OCI-LY7 (cell line): ENCODE data around the gene FBXO28. TPM values are rescaled to one million over a fixed set of nuclear protein-coding genes. Genes with fewer than 3 reads are reported as not detected.

ENCODE experiments used
- BruUV-seq: library from RNA; stranded (reverse); fragments of 400-500 nt; replicated peaks from 2 replicates; lab custom pipeline; 2021; lab: Mats Ljungman, UMichigan
- CTCF ChIA-PET: fragments of 300-600 bp; sonication (Branson Sonifier 250); formaldehyde crosslinking; loops from one replicate; lab custom pipeline; 2022; ENCODE audit warnings: antibody characterized with exemption; ENCODE audit not compliant: unreplicated experiment; lab: Charles Lee
- POLR2A ChIA-PET: fragments of 300-600 bp; sonication (Branson Sonifier 250); formaldehyde crosslinking; loops from one replicate; lab custom pipeline; 2022; ENCODE audit warnings: antibody characterized with exemption; lab: Charles Lee
- DNase-seq: peaks from one replicate; pipeline ENCODE4 v3.0.0-alpha.2; 2015; ENCODE audit warnings: low spot score
- H2AFZ ChIP-seq: fragments of 200-600 bp; sonication (generic), shearing (Covaris generic); 2 replicates; pipeline ENCODE4 v1.6.1; 2014; ENCODE audit warnings: mild to moderate bottlenecking, antibody characterized with exemption, low read length, moderate library complexity
- H3K27ac ChIP-seq: fragments of 200-600 bp; sonication (generic); 2 replicates; pipeline ENCODE4 v1.5.1; 2014; ENCODE audit warnings: mixed run types, low read depth, mild to moderate bottlenecking, moderate library complexity, low read length, inconsistent platforms; ENCODE audit not compliant: poor library complexity, severe bottlenecking
- H3K36me3 ChIP-seq: fragments of 200-600 bp; sonication (generic); 2 replicates; pipeline ENCODE4 v1.6.1; 2014; ENCODE audit warnings: mild to moderate bottlenecking, antibody characterized with exemption, low read length, moderate library complexity, mixed read lengths; ENCODE audit not compliant: insufficient read depth
- H3K4me1 ChIP-seq: fragments of 200-600 bp; sonication (generic); 2 replicates; pipeline ENCODE4 v1.5.1; 2014; ENCODE audit warnings: mild to moderate bottlenecking, low read length; ENCODE audit not compliant: insufficient read depth, poor library complexity, severe bottlenecking
- H3K4me2 ChIP-seq: fragments of 200-600 bp; sonication (generic); 2 replicates; pipeline ENCODE4 v1.6.1; 2014; ENCODE audit warnings: mild to moderate bottlenecking, low read length
- H3K4me3 ChIP-seq: fragments of 200-600 bp; sonication (generic); 2 replicates; pipeline ENCODE4 v1.5.1; 2014; ENCODE audit warnings: mild to moderate bottlenecking, low read depth, low read length; ENCODE audit not compliant: poor library complexity, severe bottlenecking
- H3K79me2 ChIP-seq: fragments of 200-600 bp; sonication (generic); 2 replicates; pipeline ENCODE4 v1.6.1; 2016; ENCODE audit warnings: low read depth, mild to moderate bottlenecking, low read length, moderate library complexity, mixed read lengths; ENCODE audit not compliant: insufficient read depth
- H3K9me2 ChIP-seq: fragments of 200-600 bp; sonication (generic); 2 replicates; pipeline ENCODE4 v1.6.1; 2016; ENCODE audit warnings: mild to moderate bottlenecking, low read length, mixed read lengths; ENCODE audit not compliant: insufficient read depth
- H3K9me3 ChIP-seq: fragments of 200-600 bp; sonication (generic); 2 replicates; pipeline ENCODE4 v1.6.1; 2014; ENCODE audit warnings: mild to moderate bottlenecking, mixed run types, low read length, mixed read lengths
- H4K20me1 ChIP-seq: fragments of 200-600 bp; sonication (generic); 2 replicates; pipeline ENCODE4 v1.6.1; 2014; ENCODE audit warnings: mild to moderate bottlenecking, antibody characterized with exemption, low read length, moderate library complexity, mixed read lengths; ENCODE audit not compliant: insufficient read depth
- EZH2phosphoT487 ChIP-seq: fragments of 200-600 bp; sonication (generic); IDR thresholded peaks from 2 replicates; pipeline ENCODE4 v1.6.1; 2018; ENCODE audit warnings: low read depth, borderline replicate concordance, mild to moderate bottlenecking, mixed run types, antibody characterized with exemption, low read length, moderate library complexity, mixed read lengths
- intact Hi-C: fragments of 100-400 bp; cut with micrococcal nuclease; formaldehyde crosslinking; loops from one replicate; pipeline ENCODE4 v1.10.0; 2022; ENCODE audit not compliant: unreplicated experiment
- total RNA-seq, 2 experiments: library from RNA; depleted of rRNA in 1 of 2; stranded (reverse); fragments of >200 nt in 1 of 2; shearing (Covaris generic) in 1 of 2; gene quantifications; 2 replicates each; pipeline ENCODE4 v1.2.3, GENCODE V29; 2014 to 2022
- TF ChIP-seq, protein P1 (sequence below): fragments of 200-600 bp; sonication (generic); conservative IDR thresholded peaks from 2 replicates; pipeline ENCODE4 v1.5.1; 2014; ENCODE audit warnings: mild to moderate bottlenecking, antibody characterized with exemption, low read length, moderate library complexity, mixed read lengths

The FBXO28 gene
- total RNA-seq, 2 experiments from 2014 or later: 20.1 to 23.3 TPM

DNA sequence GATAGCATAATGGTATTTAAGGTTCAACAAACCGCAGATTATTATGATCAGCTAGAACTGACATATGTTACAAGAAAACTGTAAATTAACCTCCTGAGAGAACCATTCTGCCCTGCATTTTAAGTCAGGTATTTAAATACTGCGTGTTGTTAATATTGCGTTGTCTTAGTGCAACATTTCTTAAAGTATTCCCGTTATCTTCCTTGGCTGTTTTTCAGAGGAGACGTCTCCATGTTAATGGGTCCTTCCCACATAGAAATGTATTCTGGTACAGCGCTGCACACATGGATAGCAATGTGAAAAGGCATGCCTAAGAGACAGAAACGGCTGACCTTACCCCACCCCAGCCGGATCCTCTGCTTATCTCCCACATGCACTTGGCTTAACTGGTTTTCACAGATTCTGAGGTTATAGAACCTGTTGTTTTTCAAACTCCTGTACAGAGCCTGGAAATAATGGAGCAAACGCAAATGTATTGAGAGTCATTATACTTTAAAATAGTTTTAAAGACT lies 46.3 kb downstream of the FBXO28 start:
- Histone ChIP-seq H3K36me3 (peaks cover 61% of the 10 kb centered on the region), H2AFZ (no peak overlapping the region), H3K4me1 (no peaks in the 10 kb centered on the region), H3K27ac (no peak overlapping the region), H3K79me2 (no peaks in the 10 kb centered on the region), H3K9me2 (no peaks in the 10 kb centered on the region), H3K9me3 (no peaks in the 10 kb centered on the region), H4K20me1 (no peaks in the 10 kb centered on the region), H3K4me3 (no peak overlapping the region), H3K4me2 (no peak overlapping the region)
- DNase-seq: no peak
- ChIA-PET CTCF (no interaction called here), POLR2A (interaction anchor here (1.1 kb wide), 1 partner anchor 10 kb away, joined by 3 read pairs; no protein-coding TSS in a partner anchor)
- BruUV-seq: no TSS peak
- intact Hi-C loops: no loop called here
- no peak for TF ChIP-seq EZH2phosphoT487
- TF ChIP-seq, protein P1, sequence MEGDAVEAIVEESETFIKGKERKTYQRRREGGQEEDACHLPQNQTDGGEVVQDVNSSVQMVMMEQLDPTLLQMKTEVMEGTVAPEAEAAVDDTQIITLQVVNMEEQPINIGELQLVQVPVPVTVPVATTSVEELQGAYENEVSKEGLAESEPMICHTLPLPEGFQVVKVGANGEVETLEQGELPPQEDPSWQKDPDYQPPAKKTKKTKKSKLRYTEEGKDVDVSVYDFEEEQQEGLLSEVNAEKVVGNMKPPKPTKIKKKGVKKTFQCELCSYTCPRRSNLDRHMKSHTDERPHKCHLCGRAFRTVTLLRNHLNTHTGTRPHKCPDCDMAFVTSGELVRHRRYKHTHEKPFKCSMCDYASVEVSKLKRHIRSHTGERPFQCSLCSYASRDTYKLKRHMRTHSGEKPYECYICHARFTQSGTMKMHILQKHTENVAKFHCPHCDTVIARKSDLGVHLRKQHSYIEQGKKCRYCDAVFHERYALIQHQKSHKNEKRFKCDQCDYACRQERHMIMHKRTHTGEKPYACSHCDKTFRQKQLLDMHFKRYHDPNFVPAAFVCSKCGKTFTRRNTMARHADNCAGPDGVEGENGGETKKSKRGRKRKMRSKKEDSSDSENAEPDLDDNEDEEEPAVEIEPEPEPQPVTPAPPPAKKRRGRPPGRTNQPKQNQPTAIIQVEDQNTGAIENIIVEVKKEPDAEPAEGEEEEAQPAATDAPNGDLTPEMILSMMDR: no peak

DNA sequence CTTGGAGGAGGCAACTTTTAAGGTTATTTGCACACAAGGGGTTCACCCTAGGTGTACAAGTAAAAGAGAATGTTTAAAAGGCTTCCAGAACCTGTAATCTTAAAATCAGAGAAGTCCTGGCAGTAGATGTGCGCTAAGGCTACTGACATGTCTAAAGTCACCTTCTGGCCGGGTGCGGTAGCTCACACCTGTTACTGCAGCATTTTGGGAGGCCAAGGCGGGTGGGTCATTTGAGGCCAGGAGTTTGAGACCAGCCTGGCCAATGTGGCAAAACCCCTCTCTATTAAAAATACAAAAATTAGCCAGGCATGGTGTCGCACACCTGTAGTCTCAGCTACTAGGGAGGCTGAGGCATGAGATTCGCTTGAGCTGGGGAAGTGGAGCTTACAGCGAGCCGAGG lies 48.9 kb downstream of the FBXO28 start:
- Histone ChIP-seq H3K36me3 (peaks cover 41% of the 10 kb centered on the region), H3K27ac (no peak overlapping the region), H3K79me2 (no peaks in the 10 kb centered on the region), H3K4me3 (no peak overlapping the region), H3K9me2 (no peaks in the 10 kb centered on the region), H3K4me1 (no peaks in the 10 kb centered on the region), H3K9me3 (no peaks in the 10 kb centered on the region), H2AFZ (no peak overlapping the region), H3K4me2 (no peak overlapping the region), H4K20me1 (no peaks in the 10 kb centered on the region)
- POLR2A ChIA-PET: interaction anchor here (0.5 to 1.1 kb wide), 3 partner anchors 9 to 50 kb away, joined by 3 to 6 read pairs (median 3); no protein-coding TSS in a partner anchor
- DNase-seq: no peak
- CTCF ChIA-PET: no interaction called here
- BruUV-seq: no TSS peak
- intact Hi-C loops: no loop called here
- no peak for TF ChIP-seq EZH2phosphoT487
- TF ChIP-seq, protein P1: no peak

DNA sequence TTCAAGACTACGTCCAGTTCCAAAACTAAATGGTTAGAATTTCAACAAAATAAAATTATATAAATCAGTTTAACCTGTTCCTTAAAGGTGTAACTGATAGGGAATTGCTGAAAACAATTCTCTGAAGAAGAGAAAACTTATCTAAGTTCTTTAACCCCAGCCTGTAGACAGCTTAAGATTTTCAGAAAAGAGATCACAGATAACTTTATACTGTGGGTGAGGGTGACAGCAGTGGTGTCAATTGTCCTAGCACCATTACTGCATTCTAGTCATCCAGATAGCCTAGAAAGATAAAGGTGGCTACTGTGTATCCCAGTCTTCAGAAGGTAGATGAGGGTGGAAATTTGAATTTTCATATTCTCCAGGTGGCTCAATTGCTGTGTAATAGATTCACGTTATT lies 49.4 kb downstream of the FBXO28 start:
- Histone ChIP-seq H3K4me3 (no peak overlapping the region), H4K20me1 (no peaks in the 10 kb centered on the region), H2AFZ (no peak overlapping the region), H3K9me2 (no peaks in the 10 kb centered on the region), H3K4me2 (no peak overlapping the region), H3K9me3 (no peaks in the 10 kb centered on the region), H3K4me1 (no peaks in the 10 kb centered on the region), H3K36me3 (peaks cover 35% of the 10 kb centered on the region), H3K27ac (no peak overlapping the region), H3K79me2 (no peaks in the 10 kb centered on the region)
- DNase-seq: no peak
- POLR2A ChIA-PET: interaction anchor here (0.5 to 1.1 kb wide), 2 partner anchors 10 to 50 kb away, joined by 3 to 6 read pairs; no protein-coding TSS in a partner anchor
- intact Hi-C loops: no loop called here
- CTCF ChIA-PET: no interaction called here
- no TSS peak for BruUV-seq
- TF ChIP-seq, protein P1: no peak
- TF ChIP-seq EZH2phosphoT487: no peak
